CD4-positive, alpha-beta T cell (primary cell): ENCODE data around the gene VPS8. TPM values are rescaled to one million over a fixed set of nuclear protein-coding genes. Genes with fewer than 3 reads are reported as not detected.

ENCODE experiments used
- ATAC-seq: fragments of 200-7000 bp; cut with Tn5 transposase; one replicate; pipeline ENCODE4 v1.10.0; 2022; ENCODE audit warnings: mild to moderate bottlenecking; ENCODE audit not compliant: poor library complexity
- CTCF ChIA-PET: fragments of 350-600 bp; sonication (Branson Sonifier 250); formaldehyde crosslinking; loops from one replicate; lab custom pipeline; 2021; ENCODE audit warnings: antibody characterized with exemption, inconsistent platforms; lab: Charles Lee
- POLR2A ChIA-PET: fragments of 350-600 bp; sonication (Branson Sonifier 250); formaldehyde crosslinking; loops from one replicate; lab custom pipeline; 2021; ENCODE audit warnings: antibody characterized with exemption, inconsistent platforms; lab: Charles Lee
- DNase-seq, 14 experiments: peaks; one replicate each; pipeline ENCODE4 v3.0.0-alpha.2; 2013 to 2020; ENCODE audit warnings: mixed read lengths in 2 of 14
- H3K27ac ChIP-seq, 2 donors: one replicate each; pipeline versions ENCODE4 v1.5.1 to v1.7.0; 2013; ENCODE audit warnings: low read length in 2 of 2, low read depth in 1 of 2, mild to moderate bottlenecking in 1 of 2
- H3K27me3 ChIP-seq, 2 experiments: 1 replicate in 1 of 2; 2 replicates in 1 of 2; pipeline versions ENCODE4 v1.6.1 to v1.7.0; 2013; ENCODE audit warnings: low read length in 2 of 2, control low read depth in 1 of 2, mild to moderate bottlenecking in 1 of 2, moderate library complexity in 1 of 2; ENCODE audit not compliant: insufficient read depth in 2 of 2, control insufficient read depth in 1 of 2
- H3K36me3 ChIP-seq: one replicate; pipeline ENCODE4 v1.6.1; 2013; ENCODE audit warnings: low read length, control low read depth; ENCODE audit not compliant: insufficient read depth
- H3K4me1 ChIP-seq: one replicate; pipeline ENCODE4 v1.6.1; 2013; ENCODE audit warnings: low read length, control low read depth; ENCODE audit not compliant: insufficient read depth
- H3K4me3 ChIP-seq: one replicate; pipeline ENCODE4 v1.5.1; 2013; ENCODE audit warnings: mild to moderate bottlenecking, low read length, moderate library complexity
- H3K9me3 ChIP-seq, 2 experiments: 1 replicate in 1 of 2; 2 replicates in 1 of 2; pipeline versions ENCODE4 v1.6.1 to v1.7.0; 2013; ENCODE audit warnings: low read length in 2 of 2, mild to moderate bottlenecking in 2 of 2, control low read depth in 1 of 2, moderate library complexity in 1 of 2; ENCODE audit not compliant: control insufficient read depth in 1 of 2, insufficient read depth in 1 of 2
- H3K27ac Mint-ChIP-seq: one replicate; pipeline ENCODE4 v1.8.0; 2020; ENCODE audit warnings: mixed read lengths
- H3K27me3 Mint-ChIP-seq: one replicate; pipeline ENCODE4 v1.8.0; 2021; ENCODE audit warnings: mixed read lengths
- H3K36me3 Mint-ChIP-seq: one replicate; pipeline ENCODE4 v1.8.0; 2021; ENCODE audit warnings: low read depth, mixed read lengths
- H3K4me1 Mint-ChIP-seq: one replicate; pipeline ENCODE4 v1.8.0; 2021; ENCODE audit warnings: low read depth, mixed read lengths
- H3K4me3 Mint-ChIP-seq: one replicate; pipeline ENCODE4 v1.8.0; 2020; ENCODE audit warnings: mild to moderate bottlenecking, mixed read lengths
- H3K9me3 Mint-ChIP-seq: one replicate; pipeline ENCODE4 v1.8.0; 2020; ENCODE audit warnings: mixed read lengths
- CTCF ChIP-seq: fragments of 200-600 bp; IDR thresholded peaks from one replicate; pipeline ENCODE4 v1.8.0; 2022; ENCODE audit warnings: antibody characterized with exemption, mild to moderate bottlenecking
- intact Hi-C, 2 experiments: fragments of 100-400 bp; cut with DNase I in 1 of 2; cut with micrococcal nuclease in 1 of 2; formaldehyde crosslinking; loops; one replicate each; pipeline versions ENCODE4 v1.15.1 to v1.9.0; 2023 to 2025; cut with DNase I, micrococcal nuclease
- total RNA-seq, 174 experiments: library from RNA in 2 of 174; stranded (reverse) in 2 of 174; gene quantifications; one replicate each; pipeline ENCODE4 v1.2.3 and lab custom pipeline; 2021 to 2026

The VPS8 gene
- total RNA-seq, 2 experiments from 2014 or later = 56.8 to 61.2 TPM

- Histone ChIP-seq H3K27me3 (no peaks in the 10 kb centered on the region), H3K9me3 (no peaks in the 10 kb centered on the region), H3K27ac (no peak overlapping the region), H3K4me1 (peaks cover 20% of the 10 kb centered on the region), H3K36me3 (no peaks in the 10 kb centered on the region), H3K4me3 (no peak overlapping the region)
- no peak for TF ChIP-seq CTCF
- CTCF ChIA-PET = interaction anchor here (1.6 kb wide), 1 partner anchor 414 kb away, joined by 3 read pairs; no protein-coding TSS in a partner anchor
- ATAC-seq (no peak), DNase-seq (no peak)
- Mint-ChIP-seq H3K4me1 (peaks cover 26% of the 10 kb centered on the region), H3K36me3 (no peaks in the 10 kb centered on the region), H3K4me3 (no peak overlapping the region), H3K9me3 (no peaks in the 10 kb centered on the region), H3K27me3 (peaks cover 22% of the 10 kb centered on the region), H3K27ac (no peak overlapping the region)
- POLR2A ChIA-PET = interaction anchor here (0.9 to 1.6 kb wide), 3 partner anchors 46 to 224 kb away, joined by 4 read pairs; partner anchors contain the start of gene EPHB3
- intact Hi-C loops = no loop called here
These were observed 27.1 kb upstream of the VPS8 start for GRCh38 chr3:184784731-184785500.

DNA sequence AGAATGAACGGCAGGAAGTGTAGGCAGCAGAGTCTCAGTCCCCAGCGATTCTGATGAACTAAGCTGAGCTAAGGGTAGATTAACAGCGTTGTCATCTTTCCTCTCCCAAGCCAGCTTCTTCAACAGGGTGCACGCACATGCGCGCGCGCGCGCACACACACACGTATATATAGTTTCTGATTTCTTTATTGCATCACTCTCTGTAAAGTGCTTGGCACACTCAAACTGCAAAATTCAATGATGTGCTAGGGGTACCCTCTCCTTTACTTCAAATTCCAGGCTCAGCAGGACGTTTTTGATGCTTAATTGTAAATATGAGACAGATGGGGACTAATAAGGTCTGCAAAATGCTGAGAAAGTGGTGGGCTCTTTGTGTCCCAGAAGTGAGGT, 26.1 kb upstream of the VPS8 start:
- no peak overlapping the region for H3K4me3 ChIP-seq
- CTCF ChIA-PET = interaction anchor here (1.6 kb wide), 1 partner anchor 415 kb away, joined by 3 read pairs; no protein-coding TSS in a partner anchor
- H3K27ac Mint-ChIP-seq = no peak overlapping the region
- intact Hi-C loops = no loop called here
- H3K4me1 Mint-ChIP-seq = peaks cover 26% of the 10 kb centered on the region
- H3K36me3 Mint-ChIP-seq = no peaks in the 10 kb centered on the region
- H3K27me3 ChIP-seq = no peaks in the 10 kb centered on the region
- H3K9me3 Mint-ChIP-seq = no peaks in the 10 kb centered on the region
- peaks cover 20% of the 10 kb centered on the region for H3K4me1 ChIP-seq
- no peak overlapping the region for H3K27ac ChIP-seq
- DNase-seq = no peak
- TF ChIP-seq CTCF = no peak
- H3K36me3 ChIP-seq = no peaks in the 10 kb centered on the region
- POLR2A ChIA-PET = interaction anchor here (0.7 to 1.6 kb wide), 3 partner anchors 26 to 225 kb away, joined by 3 to 4 read pairs (median 4); partner anchors contain the start of genes EPHB3 and VPS8
- no peak for ATAC-seq
- H3K4me3 Mint-ChIP-seq = no peak overlapping the region
- no peaks in the 10 kb centered on the region for H3K9me3 ChIP-seq
- H3K27me3 Mint-ChIP-seq = peaks cover 14% of the 10 kb centered on the region

DNA sequence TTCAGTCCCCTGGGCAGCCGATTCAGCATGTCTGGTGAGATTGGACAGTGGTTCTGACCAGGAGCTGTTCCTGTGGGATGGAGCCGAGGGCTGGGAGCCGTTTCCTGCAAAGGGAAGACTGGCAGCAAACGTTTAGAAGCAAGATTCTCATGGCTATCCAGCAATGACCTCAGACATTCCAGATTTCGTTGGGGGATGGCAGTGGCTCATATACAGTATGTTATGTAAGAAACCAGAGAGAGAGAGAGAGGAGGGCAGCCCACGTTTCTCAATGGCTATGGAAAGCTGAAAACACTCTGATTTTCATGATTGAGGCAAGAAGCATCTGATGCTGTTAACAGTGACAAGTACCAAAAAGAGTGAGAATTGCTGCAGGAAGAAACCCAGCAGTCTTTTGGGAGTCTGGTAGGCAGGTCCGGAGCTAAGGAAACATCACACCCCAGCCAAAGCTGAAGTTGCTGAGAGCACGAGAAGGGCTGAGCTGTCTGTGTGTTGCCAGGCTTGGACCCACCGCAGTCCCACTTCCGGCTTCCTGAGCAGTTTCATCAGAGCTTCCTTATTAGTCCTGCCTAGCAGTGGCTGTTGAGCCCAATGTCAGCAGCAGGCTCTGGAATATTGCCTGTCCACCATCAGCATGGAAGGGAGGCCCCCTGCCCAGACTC, 25.6 kb upstream of the VPS8 start:
- H3K27ac ChIP-seq = no peak overlapping the region
- H3K36me3 ChIP-seq = no peaks in the 10 kb centered on the region
- ChIA-PET CTCF (interaction anchor here (1.6 kb wide), 1 partner anchor 415 kb away, joined by 3 read pairs; no protein-coding TSS in a partner anchor), POLR2A (interaction anchor here (0.7 to 0.9 kb wide), 3 partner anchors 26 to 225 kb away, joined by 3 to 4 read pairs (median 3); partner anchors contain the start of genes EPHB3 and VPS8)
- H3K27me3 Mint-ChIP-seq = peaks cover 10% of the 10 kb centered on the region
- peak; percentile 61 for ATAC-seq
- no peaks in the 10 kb centered on the region for H3K27me3 ChIP-seq
- no peak overlapping the region for H3K27ac Mint-ChIP-seq
- TF ChIP-seq CTCF = no peak
- peak in 5 of 14 experiments; percentile 7 to 54 (median 37) for DNase-seq
- H3K4me1 Mint-ChIP-seq = peaks cover 26% of the 10 kb centered on the region
- no peaks in the 10 kb centered on the region for H3K9me3 ChIP-seq
- H3K4me1 ChIP-seq = peaks cover 20% of the 10 kb centered on the region
- no peak overlapping the region for H3K4me3 ChIP-seq
- no peaks in the 10 kb centered on the region for H3K36me3 Mint-ChIP-seq
- intact Hi-C loops = no loop called here
- peak overlapping the region; percentile 2 for H3K4me3 Mint-ChIP-seq
- no peaks in the 10 kb centered on the region for H3K9me3 Mint-ChIP-seq
